CD4-positive, alpha-beta T cell (primary cell): ENCODE results near the gene RHOBTB3. TPM values are rescaled to one million over a fixed set of nuclear protein-coding genes. Genes with fewer than 3 reads are reported as not detected.
"Not testable (repeated sequence)": the region's sequence is repeated elsewhere in the genome, so short reads cannot be mapped to it uniquely, and the experiment has no call there.

Source experiments
- ATAC-seq: fragments of 200-7000 bp; cut with Tn5 transposase; one replicate; pipeline ENCODE4 v1.10.0; 2022; ENCODE audit warnings: mild to moderate bottlenecking; ENCODE audit not compliant: poor library complexity
- CTCF ChIA-PET: fragments of 350-600 bp; sonication (Branson Sonifier 250); formaldehyde crosslinking; loops from one replicate; lab custom pipeline; 2021; ENCODE audit warnings: antibody characterized with exemption, inconsistent platforms; lab: Charles Lee
- POLR2A ChIA-PET: fragments of 350-600 bp; sonication (Branson Sonifier 250); formaldehyde crosslinking; loops from one replicate; lab custom pipeline; 2021; ENCODE audit warnings: antibody characterized with exemption, inconsistent platforms; lab: Charles Lee
- DNase-seq, 14 experiments: peaks; one replicate each; pipeline ENCODE4 v3.0.0-alpha.2; 2013 to 2020; ENCODE audit warnings: mixed read lengths in 2 of 14
- H3K27ac ChIP-seq, 2 donors: one replicate each; pipeline versions ENCODE4 v1.5.1 to v1.7.0; 2013; ENCODE audit warnings: low read length in 2 of 2, low read depth in 1 of 2, mild to moderate bottlenecking in 1 of 2
- H3K27me3 ChIP-seq, 2 experiments: 1 replicate in 1 of 2; 2 replicates in 1 of 2; pipeline versions ENCODE4 v1.6.1 to v1.7.0; 2013; ENCODE audit warnings: low read length in 2 of 2, control low read depth in 1 of 2, mild to moderate bottlenecking in 1 of 2, moderate library complexity in 1 of 2; ENCODE audit not compliant: insufficient read depth in 2 of 2, control insufficient read depth in 1 of 2
- H3K36me3 ChIP-seq: one replicate; pipeline ENCODE4 v1.6.1; 2013; ENCODE audit warnings: low read length, control low read depth; ENCODE audit not compliant: insufficient read depth
- H3K4me1 ChIP-seq: one replicate; pipeline ENCODE4 v1.6.1; 2013; ENCODE audit warnings: low read length, control low read depth; ENCODE audit not compliant: insufficient read depth
- H3K4me3 ChIP-seq: one replicate; pipeline ENCODE4 v1.5.1; 2013; ENCODE audit warnings: mild to moderate bottlenecking, low read length, moderate library complexity
- H3K9me3 ChIP-seq, 2 experiments: 1 replicate in 1 of 2; 2 replicates in 1 of 2; pipeline versions ENCODE4 v1.6.1 to v1.7.0; 2013; ENCODE audit warnings: low read length in 2 of 2, mild to moderate bottlenecking in 2 of 2, control low read depth in 1 of 2, moderate library complexity in 1 of 2; ENCODE audit not compliant: control insufficient read depth in 1 of 2, insufficient read depth in 1 of 2
- H3K27ac Mint-ChIP-seq: one replicate; pipeline ENCODE4 v1.8.0; 2020; ENCODE audit warnings: mixed read lengths
- H3K27me3 Mint-ChIP-seq: one replicate; pipeline ENCODE4 v1.8.0; 2021; ENCODE audit warnings: mixed read lengths
- H3K36me3 Mint-ChIP-seq: one replicate; pipeline ENCODE4 v1.8.0; 2021; ENCODE audit warnings: low read depth, mixed read lengths
- H3K4me1 Mint-ChIP-seq: one replicate; pipeline ENCODE4 v1.8.0; 2021; ENCODE audit warnings: low read depth, mixed read lengths
- H3K4me3 Mint-ChIP-seq: one replicate; pipeline ENCODE4 v1.8.0; 2020; ENCODE audit warnings: mild to moderate bottlenecking, mixed read lengths
- H3K9me3 Mint-ChIP-seq: one replicate; pipeline ENCODE4 v1.8.0; 2020; ENCODE audit warnings: mixed read lengths
- intact Hi-C, 2 experiments: fragments of 100-400 bp; cut with DNase I in 1 of 2; cut with micrococcal nuclease in 1 of 2; formaldehyde crosslinking; loops; one replicate each; pipeline versions ENCODE4 v1.15.1 to v1.9.0; 2023 to 2025; cut with DNase I, micrococcal nuclease
- total RNA-seq, 174 experiments: library from RNA in 2 of 174; stranded (reverse) in 2 of 174; gene quantifications; one replicate each; pipeline ENCODE4 v1.2.3 and lab custom pipeline; 2021 to 2026
- TF ChIP-seq, protein P1 (sequence below): fragments of 200-600 bp; IDR thresholded peaks from one replicate; pipeline ENCODE4 v1.8.0; 2022; ENCODE audit warnings: antibody characterized with exemption, mild to moderate bottlenecking

The RHOBTB3 gene
- total RNA-seq, 2 experiments from 2014 or later = 3.8 to 4.3 TPM

- Mint-ChIP-seq H3K9me3 (no peaks in the 10 kb centered on the region), H3K27me3 (no peaks in the 10 kb centered on the region), H3K4me1 (peaks cover 11% of the 10 kb centered on the region), H3K4me3 (no peak overlapping the region), H3K27ac (no peak overlapping the region), H3K36me3 (no peaks in the 10 kb centered on the region)
- no peaks in the 10 kb centered on the region for H3K9me3 ChIP-seq
- TF ChIP-seq, protein P1, sequence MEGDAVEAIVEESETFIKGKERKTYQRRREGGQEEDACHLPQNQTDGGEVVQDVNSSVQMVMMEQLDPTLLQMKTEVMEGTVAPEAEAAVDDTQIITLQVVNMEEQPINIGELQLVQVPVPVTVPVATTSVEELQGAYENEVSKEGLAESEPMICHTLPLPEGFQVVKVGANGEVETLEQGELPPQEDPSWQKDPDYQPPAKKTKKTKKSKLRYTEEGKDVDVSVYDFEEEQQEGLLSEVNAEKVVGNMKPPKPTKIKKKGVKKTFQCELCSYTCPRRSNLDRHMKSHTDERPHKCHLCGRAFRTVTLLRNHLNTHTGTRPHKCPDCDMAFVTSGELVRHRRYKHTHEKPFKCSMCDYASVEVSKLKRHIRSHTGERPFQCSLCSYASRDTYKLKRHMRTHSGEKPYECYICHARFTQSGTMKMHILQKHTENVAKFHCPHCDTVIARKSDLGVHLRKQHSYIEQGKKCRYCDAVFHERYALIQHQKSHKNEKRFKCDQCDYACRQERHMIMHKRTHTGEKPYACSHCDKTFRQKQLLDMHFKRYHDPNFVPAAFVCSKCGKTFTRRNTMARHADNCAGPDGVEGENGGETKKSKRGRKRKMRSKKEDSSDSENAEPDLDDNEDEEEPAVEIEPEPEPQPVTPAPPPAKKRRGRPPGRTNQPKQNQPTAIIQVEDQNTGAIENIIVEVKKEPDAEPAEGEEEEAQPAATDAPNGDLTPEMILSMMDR = no peak
- no peak overlapping the region for H3K27ac ChIP-seq
- no peaks in the 10 kb centered on the region for H3K36me3 ChIP-seq
- no peak overlapping the region for H3K4me3 ChIP-seq
- H3K4me1 ChIP-seq = peaks cover 4% of the 10 kb centered on the region
- ATAC-seq (no peak), DNase-seq (no peak)
- H3K27me3 ChIP-seq = no peaks in the 10 kb centered on the region
- CTCF ChIA-PET = no interaction called here
- intact Hi-C loops = no loop called here
- POLR2A ChIA-PET = no interaction called here
Measured at GRCh38 chr5:95711501-95712346, 19.4 kb upstream of the RHOBTB3 start.

GRCh38 chr5:95712347-95712958, 18.7 kb upstream of the RHOBTB3 start:
- intact Hi-C loops = no loop called here
- no peak for DNase-seq
- Histone ChIP-seq H3K4me3 (no peak overlapping the region), H3K9me3 (no peaks in the 10 kb centered on the region), H3K27me3 (no peaks in the 10 kb centered on the region), H3K36me3 (no peaks in the 10 kb centered on the region), H3K27ac (no peak overlapping the region), H3K4me1 (peaks cover 8% of the 10 kb centered on the region)
- ChIA-PET POLR2A (no interaction called here), CTCF (no interaction called here)
- ATAC-seq = no peak
- Mint-ChIP-seq H3K36me3 (no peaks in the 10 kb centered on the region), H3K4me3 (no peak overlapping the region), H3K9me3 (no peaks in the 10 kb centered on the region), H3K4me1 (peaks cover 11% of the 10 kb centered on the region), H3K27me3 (no peaks in the 10 kb centered on the region), H3K27ac (no peak overlapping the region)
- TF ChIP-seq, protein P1 = no peak

DNA sequence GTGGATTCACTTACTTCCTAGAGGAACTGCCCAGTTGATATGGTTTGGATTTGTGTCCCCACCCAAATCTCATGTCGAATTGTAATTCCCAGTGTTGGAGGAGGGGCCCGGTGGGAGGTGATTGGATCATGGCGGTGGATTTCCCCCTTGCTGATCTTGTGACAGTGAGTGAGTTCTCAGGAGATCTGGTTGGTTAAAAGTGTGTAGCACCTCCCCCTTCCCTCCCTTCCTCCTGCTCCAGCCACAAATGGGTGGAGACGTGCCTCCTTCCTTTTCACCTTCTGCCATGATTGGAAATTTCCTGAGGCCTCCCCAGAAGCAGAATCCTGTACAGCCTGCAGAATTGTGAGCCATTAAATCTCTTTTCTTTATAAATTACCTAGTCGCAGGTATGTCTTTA, 17.9 kb upstream of the RHOBTB3 start:
- DNase-seq, H3K36me3 Mint-ChIP-seq, H3K9me3 Mint-ChIP-seq, H3K4me3 ChIP-seq, H3K27ac ChIP-seq, ATAC-seq, H3K9me3 ChIP-seq, intact Hi-C loops, H3K36me3 ChIP-seq, H3K27me3 Mint-ChIP-seq, POLR2A ChIA-PET, H3K27me3 ChIP-seq, H3K27ac Mint-ChIP-seq, H3K4me3 Mint-ChIP-seq, CTCF ChIA-PET: not testable (repeated sequence)
- peaks cover 11% of the 10 kb centered on the region for H3K4me1 ChIP-seq
- H3K4me1 Mint-ChIP-seq = peaks cover 11% of the 10 kb centered on the region
